Parathyroid adenoma (tissue), 2 donors: ENCODE results near the gene HAUS7.

ENCODE experiments used
- H2AFZ ChIP-seq: fragments of 300-600 bp; sonication (generic); one replicate; pipeline ENCODE4 v1.7.0; 2017; ENCODE audit warnings: antibody characterized with exemption, mild to moderate bottlenecking
- H3K27ac ChIP-seq: fragments of 300-600 bp; sonication (generic); one replicate; pipeline ENCODE4 v1.7.0; 2017
- H3K27me3 ChIP-seq: fragments of 300-600 bp; sonication (generic); one replicate; pipeline ENCODE4 v1.7.0; 2017; ENCODE audit warnings: low read length; ENCODE audit not compliant: control insufficient read depth, insufficient read depth
- H3K36me3 ChIP-seq: fragments of 300-600 bp; sonication (generic); one replicate; pipeline ENCODE4 v1.7.0; 2017; ENCODE audit warnings: low read length; ENCODE audit not compliant: control insufficient read depth, insufficient read depth
- H3K4me1 ChIP-seq: fragments of 300-600 bp; sonication (generic); one replicate; pipeline ENCODE4 v1.7.0; 2017; ENCODE audit warnings: control low read depth
- H3K4me2 ChIP-seq: fragments of 300-600 bp; sonication (generic); one replicate; pipeline ENCODE4 v1.7.0; 2017; ENCODE audit warnings: low read length
- H3K4me3 ChIP-seq: fragments of 300-600 bp; sonication (generic); one replicate; pipeline ENCODE4 v1.7.0; 2017; ENCODE audit warnings: low read depth, low read length
- H3K79me2 ChIP-seq: fragments of 300-600 bp; sonication (generic); one replicate; pipeline ENCODE4 v1.7.0; 2017; ENCODE audit warnings: control low read depth
- H3K9ac ChIP-seq: fragments of 300-600 bp; sonication (generic); one replicate; pipeline ENCODE4 v1.7.0; 2017; ENCODE audit warnings: mild to moderate bottlenecking
- H3K9me3 ChIP-seq: fragments of 300-600 bp; sonication (generic); one replicate; pipeline ENCODE4 v1.7.0; 2017; ENCODE audit warnings: low read length; ENCODE audit not compliant: control insufficient read depth
- CTCF ChIP-seq: fragments of 300-600 bp; sonication (generic); IDR thresholded peaks from one replicate; pipeline ENCODE4 v1.7.0; 2017; ENCODE audit warnings: antibody characterized with exemption, mild to moderate bottlenecking
- donor health status: primary hyperparathyroidism.

HAUS7 gene

GRCh38 chrX:153500676-153501280, 30.4 kb upstream of the HAUS7 start:
- H3K27ac ChIP-seq, result no peak overlapping the region
- no peak overlapping the region for H3K4me3 ChIP-seq
- TF ChIP-seq CTCF, result no peak

GRCh38 chrX:153499876-153500275, 29.5 kb upstream of the HAUS7 start:
- Histone ChIP-seq H2AFZ (no peak overlapping the region), H3K27me3 (no peaks in the 10 kb centered on the region), H3K9ac (no peak overlapping the region), H3K4me3 (no peak overlapping the region), H3K36me3 (no peaks in the 10 kb centered on the region), H3K4me2 (no peak overlapping the region), H3K27ac (no peak overlapping the region), H3K9me3 (no peaks in the 10 kb centered on the region), H3K4me1 (no peaks in the 10 kb centered on the region), H3K79me2 (no peaks in the 10 kb centered on the region)
- TF ChIP-seq CTCF, result no peak

More at GRCh38 chrX:153500676-153501280, 30.4 kb upstream of the HAUS7 start:
- Histone ChIP-seq H3K4me2 (no peak overlapping the region), H2AFZ (no peak overlapping the region), H3K9ac (no peak overlapping the region), H3K36me3 (no peaks in the 10 kb centered on the region), H3K79me2 (no peaks in the 10 kb centered on the region), H3K27me3 (no peaks in the 10 kb centered on the region), H3K9me3 (no peaks in the 10 kb centered on the region), H3K4me1 (no peaks in the 10 kb centered on the region)

- Histone ChIP-seq H3K9me3 (no peaks in the 10 kb centered on the region), H3K4me1 (no peaks in the 10 kb centered on the region), H3K27me3 (no peaks in the 10 kb centered on the region), H3K9ac (no peak overlapping the region), H3K79me2 (no peaks in the 10 kb centered on the region), H3K4me3 (no peak overlapping the region), H3K4me2 (no peak overlapping the region), H2AFZ (no peak overlapping the region), H3K36me3 (no peaks in the 10 kb centered on the region), H3K27ac (no peak overlapping the region)
- TF ChIP-seq CTCF, result no peak
Observed at GRCh38 chrX:153499341-153499740, 29.0 kb upstream of the HAUS7 start.

GRCh38 chrX:153498453-153498852, 28.1 kb upstream of the HAUS7 start:
- no peak for TF ChIP-seq CTCF
- H3K27ac ChIP-seq, result no peak overlapping the region
- H3K4me1 ChIP-seq, result no peaks in the 10 kb centered on the region
- H3K9ac ChIP-seq, result no peak overlapping the region
- no peaks in the 10 kb centered on the region for H3K36me3 ChIP-seq
- H3K9me3 ChIP-seq, result no peaks in the 10 kb centered on the region
- no peaks in the 10 kb centered on the region for H3K27me3 ChIP-seq
- no peak overlapping the region for H3K4me2 ChIP-seq
- H3K4me3 ChIP-seq, result no peak overlapping the region
- no peaks in the 10 kb centered on the region for H3K79me2 ChIP-seq
- H2AFZ ChIP-seq, result no peak overlapping the region

GRCh38 chrX:153496590-153496959, 26.2 kb upstream of the HAUS7 start:
- Histone ChIP-seq H2AFZ (no peak overlapping the region), H3K9ac (no peak overlapping the region), H3K9me3 (no peaks in the 10 kb centered on the region), H3K4me3 (no peak overlapping the region), H3K27me3 (no peaks in the 10 kb centered on the region), H3K36me3 (no peaks in the 10 kb centered on the region), H3K27ac (no peak overlapping the region), H3K79me2 (no peaks in the 10 kb centered on the region), H3K4me2 (no peak overlapping the region), H3K4me1 (no peaks in the 10 kb centered on the region)
- TF ChIP-seq CTCF, result no peak
